Psoas muscle (tissue), 8 donors: ENCODE measurements around the gene TRIM40. TPM values are rescaled to one million over a fixed set of nuclear protein-coding genes. Genes with fewer than 3 reads are reported as not detected.

Source experiments
- ATAC-seq, 4 donors: fragments of 200-7000 bp; cut with Tn5 transposase; one replicate each; pipeline ENCODE4 v1.9.1; 2020; ENCODE audit warnings: moderate library complexity in 3 of 4, mild to moderate bottlenecking in 2 of 4
- DNase-seq, 2 donors: peaks; one replicate each; pipeline ENCODE4 v3.0.0-alpha.2; 2020
- H3K27ac ChIP-seq: fragments of 200-600 bp; one replicate; pipeline ENCODE4 v1.8.0; 2022
- H3K27me3 ChIP-seq, 3 donors: fragments of 200-600 bp in 1 of 3; one replicate each; pipeline versions ENCODE4 v1.6.1 to v1.8.0; 2013 to 2022; ENCODE audit warnings: low read length in 2 of 3, mild to moderate bottlenecking in 2 of 3, moderate library complexity in 1 of 3; ENCODE audit not compliant: insufficient read depth in 3 of 3
- H3K36me3 ChIP-seq, 2 donors: fragments of 200-600 bp in 1 of 2; one replicate each; pipeline versions ENCODE4 v1.6.1 to v1.8.0; 2013 to 2022; ENCODE audit warnings: low read depth in 1 of 2, mild to moderate bottlenecking in 1 of 2, moderate library complexity in 1 of 2; ENCODE audit not compliant: insufficient read depth in 1 of 2
- H3K4me1 ChIP-seq: fragments of 200-600 bp; one replicate; pipeline ENCODE4 v1.8.0; 2022
- H3K4me3 ChIP-seq: fragments of 200-600 bp; one replicate; pipeline ENCODE4 v1.8.0; 2022; ENCODE audit warnings: mild to moderate bottlenecking
- H3K9me3 ChIP-seq: fragments of 200-600 bp; one replicate; pipeline ENCODE4 v1.8.0; 2022
- CTCF ChIP-seq: fragments of 200-600 bp; IDR thresholded peaks from one replicate; pipeline ENCODE4 v1.8.0; 2022; ENCODE audit warnings: antibody characterized with exemption
- WGBS, 3 donors: extraction: QIAGEN DNeasy Blood & Tissue Kit; methylation state at CpG; one replicate each; pipeline versions ENCODE4 v1.1.6 to v1.1.7; 2013; 5-methylcytosine and 5-hydroxymethylcytosine counted together
- intact Hi-C, 2 donors: fragments of 100-400 bp; cut with DNase I; formaldehyde crosslinking; loops; one replicate each; pipeline versions ENCODE4 v1.11.0 to v1.14.2; 2022
- polyA plus RNA-seq, 3 donors: library from polyadenylated mRNA; stranded (reverse); fragments of 200-250 nt; gene quantifications; one replicate each; pipeline ENCODE4 v1.2.3, GENCODE V29; 2013
- total RNA-seq, 4 donors: library from RNA; stranded (reverse); fragmentation: NEBNext Ultra II Directional in 2 of 4; extraction: Animal tissue kit (Norgen Biotek cat#: 25700) in 2 of 4; gene quantifications; one replicate each; pipeline versions ENCODE4 v1.2.1 to v1.2.4, GENCODE V29; 2021 to 2023
- donor health status: healthy with polysubstance abuse.
- donor health status: DM: no; HTN: no; CAD: no; lungs with moderate emphysema.
- donor health status: Bipolar disorder and iron deficiency.
- donor health status: healthy.
- donor health status: DM: yes; HTN: yes; CAD: no.
- donor health status: DM: no; HTN: no; CAD: no.
- donor health status: DM: no; HTN: no; CAD: no.
- donor health status: DM: yes; HTN: yes; CAD: no.

Gene TRIM40
- total and polyA plus RNA-seq, 7 donors: 0.03 TPM; not detected in 6

GRCh38 chr6:30196376-30196775 lies 60.4 kb downstream of the TRIM40 start:
- TF ChIP-seq CTCF: no peak
- Histone ChIP-seq H3K4me1 (no peaks in the 10 kb centered on the region), H3K27ac (no peak overlapping the region), H3K27me3 (no peaks in the 10 kb centered on the region), H3K9me3 (no peaks in the 10 kb centered on the region), H3K4me3 (no peak overlapping the region), H3K36me3 (peaks cover 8 to 90% of the 10 kb centered on the region in 2 donors)
- intact Hi-C loops: no loop called here
- 86 to 91% (median 88%) methylated on average over 12 of the region's 12 CpGs for WGBS, 3 donors
- no peak for DNase-seq
- no peak for ATAC-seq

Other genes with a start within 250 kb of the TRIM40 start
- 100 to 1,000 TPM in 3 of 4 donors, 10 to 100 TPM in 1; 86.6 to 204 (median 182) TPM for gene HLA-A, start 193.6 kb upstream of the TRIM40 start, total RNA-seq
- gene HLA-A, start 193.6 kb upstream of the TRIM40 start, polyA plus RNA-seq: 100 to 1,000 TPM in 2 of 3 donors, 10 to 100 TPM in 1; 88.0 to 290 (median 125) TPM
- gene POLR1H, start 74.9 kb upstream of the TRIM40 start, total RNA-seq: 10 to 100 TPM; 15.4 to 25.9 (median 20.2) TPM
- gene POLR1H, start 74.9 kb upstream of the TRIM40 start, polyA plus RNA-seq: 10 to 100 TPM; 23.7 to 32.9 (median 32.4) TPM
- gene PPP1R11, start 68.9 kb upstream of the TRIM40 start, total RNA-seq: 10 to 100 TPM; 31.9 to 48.5 (median 37.8) TPM
- gene PPP1R11, start 68.9 kb upstream of the TRIM40 start, polyA plus RNA-seq: 10 to 100 TPM; 59.4 to 81.2 (median 79.8) TPM
- not detected for gene RNF39, start 60.4 kb upstream of the TRIM40 start, total RNA-seq
- under 1 TPM in 1 of 3 donors, not detected in 2; 0.03 TPM for gene RNF39, start 60.4 kb upstream of the TRIM40 start, polyA plus RNA-seq
- gene TRIM31, start 23.1 kb upstream of the TRIM40 start, total RNA-seq: not detected
- gene TRIM31, start 23.1 kb upstream of the TRIM40 start, polyA plus RNA-seq: under 1 TPM in 2 of 3 donors, not detected in 1; 0.01 to 0.15 TPM
- gene TRIM10, start 25.1 kb downstream of the TRIM40 start, total RNA-seq: under 1 TPM in 1 of 4 donors, not detected in 3; 0.10 TPM
- not detected for gene TRIM10, start 25.1 kb downstream of the TRIM40 start, polyA plus RNA-seq
- not detected for gene TRIM15, start 27.4 kb downstream of the TRIM40 start, total RNA-seq
- gene TRIM15, start 27.4 kb downstream of the TRIM40 start, polyA plus RNA-seq: under 1 TPM in 1 of 3 donors, not detected in 2; 0.01 TPM
- 10 to 100 TPM; 13.2 to 18.1 (median 14.8) TPM for gene TRIM26, start 77.3 kb downstream of the TRIM40 start, total RNA-seq
- 10 to 100 TPM; 13.1 to 36.4 (median 17.9) TPM for gene TRIM26, start 77.3 kb downstream of the TRIM40 start, polyA plus RNA-seq
- gene TRIM39, start 190.8 kb downstream of the TRIM40 start, total RNA-seq: 10 to 100 TPM in 2 of 4 donors, 1 to 10 TPM in 2; 7.4 to 16.7 (median 10.0) TPM
- 10 to 100 TPM in 2 of 3 donors, 1 to 10 TPM in 1; 8.9 to 20.9 (median 11.4) TPM for gene TRIM39, start 190.8 kb downstream of the TRIM40 start, polyA plus RNA-seq
- 10 to 100 TPM; 28.9 to 44.2 (median 33.7) TPM for gene RPP21, start 209.0 kb downstream of the TRIM40 start, total RNA-seq
- gene RPP21, start 209.0 kb downstream of the TRIM40 start, polyA plus RNA-seq: 100 to 1,000 TPM; 104 to 120 (median 108) TPM